Measurements from ENCODE around the gene TXNDC11.

Gene TXNDC11

GRCh38 chr16:11635679-11636171 lies 106.9 kb downstream of the TXNDC11 start:
- in situ Hi-C loops (cut with MboI; ENCODE audit: low sequenced_read_pairs), result no loop called here

DNA sequence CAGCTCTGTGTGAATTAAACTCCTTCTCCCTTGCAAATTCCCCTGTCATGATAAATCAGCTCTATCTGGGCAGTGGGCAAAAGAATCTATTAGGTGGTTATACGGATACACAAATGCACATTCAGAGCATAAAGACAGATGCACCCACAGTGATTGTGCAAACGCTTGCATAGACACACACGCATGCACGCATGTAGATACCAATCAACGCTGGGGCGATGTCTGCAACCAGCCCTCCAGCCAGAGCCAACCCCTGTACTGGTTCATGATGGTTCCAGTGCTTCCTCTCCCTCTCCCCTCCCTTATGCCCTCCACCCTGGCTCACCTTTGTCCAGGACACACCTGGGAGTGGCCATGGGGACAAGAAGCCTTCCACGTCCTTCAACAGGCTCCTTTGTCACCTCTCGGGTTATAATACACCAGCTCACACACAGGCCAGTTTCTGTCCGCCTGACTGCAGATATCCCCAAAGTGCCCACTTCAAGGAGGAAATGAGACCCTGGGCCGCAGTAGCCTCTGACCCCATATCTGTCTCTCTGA lies 107.5 kb downstream of the TXNDC11 start:
- in situ Hi-C loops (cut with MboI; ENCODE audit: low sequenced_read_pairs), result no loop called here

- in situ Hi-C loops (cut with MboI; ENCODE audit: low sequenced_read_pairs), result no loop called here
Observed at GRCh38 chr16:11634312-11634711, 108.3 kb downstream of the TXNDC11 start.

- in situ Hi-C loops (cut with MboI; ENCODE audit: low sequenced_read_pairs), result no loop called here
Observed at GRCh38 chr16:11633113-11633512, 109.5 kb downstream of the TXNDC11 start.

- in situ Hi-C loops (cut with MboI; ENCODE audit: low sequenced_read_pairs), result no loop called here
Observed at GRCh38 chr16:11632455-11632939, 110.2 kb downstream of the TXNDC11 start.

DNA sequence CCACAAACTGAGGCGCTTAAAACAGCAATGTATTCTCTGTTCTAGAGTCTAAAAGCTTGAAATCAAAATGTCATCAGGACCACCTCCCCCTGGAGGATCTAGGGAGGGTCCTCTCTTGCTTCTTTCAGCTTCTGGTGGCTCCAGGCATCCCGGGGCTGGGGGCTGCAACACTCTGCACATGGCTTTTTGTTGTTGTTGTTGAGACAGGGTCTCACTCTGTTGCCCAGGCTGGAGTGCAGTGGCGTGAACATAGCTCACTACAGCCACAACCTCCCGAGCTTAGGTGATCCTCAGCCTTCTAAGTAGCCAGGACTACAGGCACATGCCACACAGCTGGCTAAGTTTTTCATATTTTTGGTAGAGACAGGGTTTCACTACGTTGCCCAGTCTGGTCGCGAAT lies 111.4 kb downstream of the TXNDC11 start:
- in situ Hi-C loops (cut with MboI; ENCODE audit: low sequenced_read_pairs), result no loop called here

GRCh38 chr16:11630768-11631056 lies 111.9 kb downstream of the TXNDC11 start:
- in situ Hi-C loops (cut with MboI; ENCODE audit: low sequenced_read_pairs), result no loop called here

DNA sequence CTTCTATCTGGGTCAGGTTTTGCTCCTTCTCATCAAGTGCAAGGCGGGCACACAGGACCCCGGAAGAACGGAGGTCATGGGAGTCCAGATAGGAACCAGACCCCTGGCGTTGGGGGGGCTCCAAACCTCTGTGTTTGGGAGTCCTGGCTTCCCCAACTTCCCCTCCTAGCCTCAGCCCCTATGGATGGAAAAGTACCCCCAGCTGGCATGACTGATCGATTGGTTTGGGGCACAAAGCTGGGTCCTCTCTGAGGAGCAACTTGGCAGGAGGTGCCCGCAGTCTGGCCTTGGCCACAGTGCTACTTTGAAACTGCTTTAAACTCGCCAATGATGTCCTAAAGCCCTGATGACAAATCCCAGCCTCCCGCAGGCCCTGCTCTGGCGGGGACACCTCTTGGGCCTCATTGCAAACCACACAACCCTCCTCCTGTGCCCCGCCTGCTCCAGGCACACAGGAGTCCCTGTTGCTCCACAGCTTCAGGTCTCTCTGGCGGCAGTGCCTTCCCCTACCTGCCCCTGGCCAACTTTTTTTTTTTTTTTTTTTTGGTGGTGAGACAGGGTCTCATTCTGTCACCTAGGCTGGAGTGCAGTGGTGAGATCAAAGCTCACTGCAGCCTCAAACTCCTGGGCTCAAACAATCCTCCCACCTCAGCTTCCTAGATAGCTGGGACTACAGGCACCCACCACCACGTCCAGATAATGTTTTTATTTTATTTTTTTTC lies 112.5 kb downstream of the TXNDC11 start:
- in situ Hi-C loops (cut with MboI; ENCODE audit: low sequenced_read_pairs), result no loop called here

All from HL-60/S4 treated with phorbol 12-myristate 13-acetate at 8.2 ng/mL for 4 days and 3 days (cell line).